Cardiac muscle cell (in vitro differentiated cells and primary cell): ENCODE results near the gene RPL35. TPM values are rescaled to one million over a fixed set of nuclear protein-coding genes. Genes with fewer than 3 reads are reported as not detected.

Source experiments
- DNase-seq, 2 donors: peaks; one replicate each; pipeline versions ENCODE4 v3.0.0 to v3.0.0-alpha.2; 2010 to 2017; ENCODE audit warnings: low read depth in 1 of 2, low spot score in 1 of 2
- H3K27ac ChIP-seq: fragments of 200-600 bp; sonication (generic); 2 replicates; pipeline ENCODE4 v1.5.1; 2016
- H3K27me3 ChIP-seq: fragments of 200-600 bp; sonication (generic); 2 replicates; pipeline ENCODE4 v1.6.0; 2016; ENCODE audit warnings: control low read depth
- H3K36me3 ChIP-seq: fragments of 200-600 bp; sonication (generic); 2 replicates; pipeline ENCODE4 v1.5.1; 2016; ENCODE audit warnings: control low read depth
- H3K4me1 ChIP-seq: fragments of 200-600 bp; sonication (generic); 2 replicates; pipeline ENCODE4 v1.8.1; 2017; ENCODE audit warnings: low read depth, mild to moderate bottlenecking, mixed run types
- H3K4me3 ChIP-seq: fragments of 200-600 bp; sonication (generic); 2 replicates; pipeline ENCODE4 v1.5.1; 2016; ENCODE audit warnings: mild to moderate bottlenecking
- H3K9me3 ChIP-seq: fragments of 200-600 bp; sonication (generic); 2 replicates; pipeline ENCODE4 v1.5.1; 2017; ENCODE audit warnings: low read depth, mild to moderate bottlenecking, control low read depth
- polyA plus RNA-seq: library from polyadenylated mRNA; unstranded; fragments of >200 nt; fragmentation: Nextera tagmentation; extraction: Ambion mirVana; gene quantifications from 2 replicates; pipeline ENCODE4 v1.2.1, GENCODE V29; 2016
- total RNA-seq: library from RNA; depleted of rRNA; stranded (reverse); fragments of >200 nt; gene quantifications from 2 replicates; pipeline ENCODE4 v1.2.3, GENCODE V29; 2016
- TF ChIP-seq, protein P1 (sequence below): IDR thresholded peaks from 2 replicates; pipeline ENCODE4 v1.5.1; 2012; ENCODE audit warnings: low read depth, mild to moderate bottlenecking, low read length

RPL35 gene
- total RNA-seq, result 2,527 and 2,996 TPM in 2 replicates
- polyA plus RNA-seq, result 1,204 and 1,356 TPM in 2 replicates

DNA sequence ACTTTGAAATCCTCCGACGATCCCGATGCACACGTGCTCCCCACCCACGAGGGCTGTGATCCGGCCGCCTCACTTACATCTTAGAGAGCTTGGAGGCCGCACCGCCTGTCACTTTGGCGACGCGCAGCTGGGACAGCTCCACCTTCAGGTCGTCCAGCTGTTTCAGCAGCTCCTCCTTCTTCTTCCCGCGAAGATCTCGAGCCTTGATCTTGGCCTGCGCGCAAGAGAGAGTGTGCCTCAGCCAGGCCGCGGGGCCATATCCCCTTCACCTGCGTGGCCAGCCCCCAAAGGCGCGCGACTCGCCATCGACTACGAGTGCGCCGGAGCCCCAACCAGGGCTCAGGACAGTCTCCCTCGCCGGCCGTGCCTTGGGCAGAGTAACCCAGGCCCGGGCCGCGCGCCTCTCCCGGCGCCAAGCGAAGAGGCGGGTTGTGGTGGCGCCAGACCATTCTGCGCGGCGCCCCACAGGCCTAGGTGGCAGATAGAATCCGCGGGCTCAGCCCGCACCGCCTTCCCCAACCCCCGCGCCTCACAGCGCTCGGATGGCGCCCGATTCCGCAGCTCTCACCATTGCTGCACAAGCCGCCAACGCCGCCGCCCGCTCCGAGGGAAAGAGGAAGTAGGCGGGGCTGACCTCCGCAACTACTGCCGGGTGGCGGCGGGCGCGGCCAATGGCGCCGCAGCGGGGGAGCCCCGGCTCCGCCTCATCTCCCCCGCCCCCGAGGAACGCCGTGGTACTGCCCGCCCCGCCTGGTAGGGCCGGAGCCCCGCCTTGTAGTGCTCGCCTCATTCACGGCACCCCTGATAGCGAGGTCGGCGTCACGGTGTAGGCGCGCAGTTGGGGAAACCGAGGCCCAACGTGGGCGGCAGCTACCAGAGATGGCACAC, at the start of gene RPL35, which contains the start of gene ARPC5L:
Gene RPL35, minus strand, starts transcription at position 616 of the 888 bp plus-strand sequence. Its CDS starts 45 bp downstream, at position 571.
Gene ARPC5L, plus strand, starts transcription at position 789 of the 888 bp plus-strand sequence. CDS start 7,161 bp downstream, outside the sequence.
- Histone ChIP-seq H3K36me3 (peaks cover 27% of the 10 kb centered on the region), H3K27me3 (no peaks in the 10 kb centered on the region), H3K4me1 (peaks cover 6% of the 10 kb centered on the region), H3K27ac (peak within 1 kb of the TSS; percentile 97), H3K4me3 (peak within 1 kb of the TSS; percentile 74), H3K9me3 (no peaks in the 10 kb centered on the region)
- peak; percentile 97 to 98 for DNase-seq
- TF ChIP-seq, protein P1, sequence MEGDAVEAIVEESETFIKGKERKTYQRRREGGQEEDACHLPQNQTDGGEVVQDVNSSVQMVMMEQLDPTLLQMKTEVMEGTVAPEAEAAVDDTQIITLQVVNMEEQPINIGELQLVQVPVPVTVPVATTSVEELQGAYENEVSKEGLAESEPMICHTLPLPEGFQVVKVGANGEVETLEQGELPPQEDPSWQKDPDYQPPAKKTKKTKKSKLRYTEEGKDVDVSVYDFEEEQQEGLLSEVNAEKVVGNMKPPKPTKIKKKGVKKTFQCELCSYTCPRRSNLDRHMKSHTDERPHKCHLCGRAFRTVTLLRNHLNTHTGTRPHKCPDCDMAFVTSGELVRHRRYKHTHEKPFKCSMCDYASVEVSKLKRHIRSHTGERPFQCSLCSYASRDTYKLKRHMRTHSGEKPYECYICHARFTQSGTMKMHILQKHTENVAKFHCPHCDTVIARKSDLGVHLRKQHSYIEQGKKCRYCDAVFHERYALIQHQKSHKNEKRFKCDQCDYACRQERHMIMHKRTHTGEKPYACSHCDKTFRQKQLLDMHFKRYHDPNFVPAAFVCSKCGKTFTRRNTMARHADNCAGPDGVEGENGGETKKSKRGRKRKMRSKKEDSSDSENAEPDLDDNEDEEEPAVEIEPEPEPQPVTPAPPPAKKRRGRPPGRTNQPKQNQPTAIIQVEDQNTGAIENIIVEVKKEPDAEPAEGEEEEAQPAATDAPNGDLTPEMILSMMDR, result peak; percentile 27

DNA sequence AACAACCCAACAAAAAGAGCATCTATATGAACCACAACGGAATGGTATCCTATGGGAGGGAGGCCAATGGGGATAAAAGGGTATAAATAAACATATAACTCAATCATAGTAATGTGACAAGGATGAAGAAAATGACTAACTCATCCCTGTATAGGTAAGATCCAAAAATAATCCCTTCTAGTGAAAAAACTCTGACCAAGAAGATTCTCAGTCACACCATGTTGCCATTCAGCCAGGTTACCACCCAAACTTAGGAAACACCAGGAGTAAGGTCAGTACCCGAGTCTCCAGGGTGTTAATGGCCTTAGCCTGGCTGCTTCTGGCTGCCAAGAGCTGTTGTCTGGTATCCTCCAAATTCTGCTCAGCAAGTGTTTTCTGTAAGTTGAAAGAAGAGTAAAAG, 46.3 kb upstream of the RPL35 start:
- Histone ChIP-seq H3K36me3 (peaks cover 7% of the 10 kb centered on the region), H3K4me1 (no peaks in the 10 kb centered on the region), H3K27me3 (no peaks in the 10 kb centered on the region), H3K27ac (no peak overlapping the region), H3K4me3 (no peak overlapping the region), H3K9me3 (no peaks in the 10 kb centered on the region)
- DNase-seq, result no peak
- TF ChIP-seq, protein P1, result no peak

DNA sequence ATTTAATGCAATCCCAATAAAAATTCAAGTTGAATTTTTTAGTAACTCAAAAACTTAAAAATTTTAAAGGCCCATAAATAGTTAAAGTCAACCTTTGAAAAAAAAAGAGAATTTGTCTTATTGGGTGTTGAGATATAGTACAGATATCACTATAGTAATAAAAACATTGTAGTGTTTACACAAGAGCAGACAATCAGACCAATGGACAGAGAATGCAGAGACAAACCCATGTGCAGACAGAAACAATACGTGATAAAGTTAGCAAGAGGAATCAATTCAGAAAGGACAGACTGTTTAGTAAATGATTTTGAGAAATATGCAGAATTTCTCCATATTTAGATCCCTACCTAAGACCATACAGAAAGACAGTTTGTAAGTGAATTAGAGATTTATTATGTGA, 45.2 kb upstream of the RPL35 start:
- Histone ChIP-seq H3K27me3 (no peaks in the 10 kb centered on the region), H3K9me3 (no peaks in the 10 kb centered on the region), H3K4me3 (no peak overlapping the region), H3K4me1 (no peaks in the 10 kb centered on the region), H3K36me3 (peaks cover 7% of the 10 kb centered on the region), H3K27ac (no peak overlapping the region)
- peak in 1 of 2 donors; percentile 20 for DNase-seq
- TF ChIP-seq, protein P1, result no peak

- TF ChIP-seq, protein P1, result no peak
- H3K4me3 ChIP-seq, result no peak overlapping the region
- H3K36me3 ChIP-seq, result peaks cover 15% of the 10 kb centered on the region
- H3K9me3 ChIP-seq, result no peaks in the 10 kb centered on the region
- H3K27me3 ChIP-seq, result no peaks in the 10 kb centered on the region
- no peak for DNase-seq
- no peak overlapping the region for H3K27ac ChIP-seq
- H3K4me1 ChIP-seq, result no peaks in the 10 kb centered on the region
Measured at GRCh38 chr9:124899845-124900244, 38.1 kb upstream of the RPL35 start.

DNA sequence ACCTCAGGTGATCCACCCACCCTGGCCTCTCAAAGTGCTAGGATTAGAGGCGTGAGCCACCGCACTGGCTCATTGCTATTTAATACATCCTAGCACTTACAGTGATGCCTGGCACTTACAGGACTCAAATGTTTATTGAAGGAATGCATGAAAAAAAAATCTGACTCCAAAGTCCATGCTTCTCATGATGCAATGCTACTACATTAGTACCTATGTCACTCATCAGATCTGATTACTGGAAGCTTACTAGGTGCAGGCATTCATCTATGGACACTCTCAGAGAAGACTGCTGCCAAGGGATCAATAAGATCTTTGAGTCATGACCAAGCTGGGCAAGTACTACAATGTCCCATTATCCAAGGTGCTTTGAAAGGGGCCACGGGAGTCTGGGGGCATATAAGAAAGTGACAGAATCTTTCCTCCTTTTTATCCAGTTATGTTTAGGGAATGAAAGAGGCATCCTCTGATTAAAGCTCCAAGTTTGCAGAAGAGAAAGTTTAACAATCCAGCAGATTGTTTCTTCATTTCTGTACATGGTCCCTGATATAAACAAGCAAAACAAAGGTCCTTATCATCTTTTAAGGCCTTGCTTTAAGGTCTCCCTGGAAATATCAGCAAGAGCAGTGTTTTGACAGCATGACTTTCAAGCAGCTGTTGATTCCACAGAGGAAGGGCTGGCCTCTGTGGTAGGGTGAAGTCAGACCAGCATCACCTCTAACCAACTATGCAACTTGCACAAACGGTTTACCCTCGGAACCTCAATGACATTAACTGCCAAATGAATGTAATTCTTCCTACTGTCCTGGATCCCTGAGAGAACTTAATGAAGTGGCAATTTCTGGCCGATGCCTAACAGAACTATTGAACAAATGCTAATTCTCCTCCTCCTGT, 36.1 kb upstream of the RPL35 start:
- Histone ChIP-seq H3K9me3 (no peaks in the 10 kb centered on the region), H3K27me3 (no peaks in the 10 kb centered on the region), H3K27ac (no peak overlapping the region), H3K36me3 (peaks cover 19% of the 10 kb centered on the region), H3K4me1 (no peaks in the 10 kb centered on the region), H3K4me3 (no peak overlapping the region)
- DNase-seq, result no peak
- TF ChIP-seq, protein P1, result no peak
